NCI-H1105 treated with DMSO at 0.1 percent for 48 hours (cell line): Measurements from ENCODE around the gene PTBP2.
A peak's percentile ranks its signal among the peaks of the same experiment; 100 is the strongest.

Source experiments
- DNase-seq: peaks from one replicate; lab custom pipeline; 2025; lab: John Stamatoyannopoulos, UW

The PTBP2 gene, protein sequence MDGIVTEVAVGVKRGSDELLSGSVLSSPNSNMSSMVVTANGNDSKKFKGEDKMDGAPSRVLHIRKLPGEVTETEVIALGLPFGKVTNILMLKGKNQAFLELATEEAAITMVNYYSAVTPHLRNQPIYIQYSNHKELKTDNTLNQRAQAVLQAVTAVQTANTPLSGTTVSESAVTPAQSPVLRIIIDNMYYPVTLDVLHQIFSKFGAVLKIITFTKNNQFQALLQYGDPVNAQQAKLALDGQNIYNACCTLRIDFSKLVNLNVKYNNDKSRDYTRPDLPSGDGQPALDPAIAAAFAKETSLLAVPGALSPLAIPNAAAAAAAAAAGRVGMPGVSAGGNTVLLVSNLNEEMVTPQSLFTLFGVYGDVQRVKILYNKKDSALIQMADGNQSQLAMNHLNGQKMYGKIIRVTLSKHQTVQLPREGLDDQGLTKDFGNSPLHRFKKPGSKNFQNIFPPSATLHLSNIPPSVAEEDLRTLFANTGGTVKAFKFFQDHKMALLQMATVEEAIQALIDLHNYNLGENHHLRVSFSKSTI

DNA sequence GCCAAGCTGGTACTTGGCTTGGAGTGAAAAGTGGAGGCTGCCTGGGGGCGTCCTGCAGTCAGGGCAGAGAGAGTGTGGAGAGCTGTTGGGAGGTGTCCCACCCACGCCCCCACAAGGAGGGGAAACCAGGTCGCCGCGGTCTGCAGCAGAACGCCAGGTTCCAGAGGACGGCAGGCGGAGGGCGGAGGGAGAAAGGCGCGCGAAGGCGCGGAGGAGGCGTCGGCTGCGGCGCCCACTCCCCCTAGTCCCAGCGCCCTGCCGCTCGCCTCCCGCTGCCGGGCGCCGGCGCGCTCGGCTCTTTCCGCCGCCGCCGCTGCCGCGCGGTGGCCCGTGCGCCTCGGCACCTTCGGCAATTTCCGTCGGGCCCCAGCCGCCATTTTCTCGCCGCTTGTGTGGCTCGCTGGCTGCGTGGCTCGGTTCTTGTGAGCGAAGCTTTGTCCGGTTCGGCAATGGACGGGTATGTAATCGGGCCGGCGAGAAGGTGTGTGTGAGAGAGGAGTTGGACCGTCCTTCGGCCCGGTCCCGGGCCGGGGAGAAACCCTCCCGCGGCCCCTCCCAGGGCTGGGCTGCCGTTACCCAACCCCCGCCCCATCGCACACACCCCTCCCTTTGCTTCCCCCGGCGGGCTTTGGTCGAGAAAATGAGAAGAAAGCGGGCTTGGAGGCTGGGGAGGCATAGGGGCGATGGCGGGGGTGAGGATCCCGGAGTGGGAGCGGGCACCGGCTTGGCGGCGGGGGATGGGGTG lies at the start of gene PTBP2:
Gene PTBP2 (plus strand): TSS at position 369 of the 745 bp plus-strand sequence. CDS start 81 bp downstream, at position 450.
- DNase-seq: peak; percentile 90

- DNase-seq: no peak
These were observed 46.7 kb upstream of the PTBP2 start for GRCh38 chr1:96674915-96675314.

GRCh38 chr1:96682056-96682455 lies 39.5 kb upstream of the PTBP2 start:
- no peak for DNase-seq

DNA sequence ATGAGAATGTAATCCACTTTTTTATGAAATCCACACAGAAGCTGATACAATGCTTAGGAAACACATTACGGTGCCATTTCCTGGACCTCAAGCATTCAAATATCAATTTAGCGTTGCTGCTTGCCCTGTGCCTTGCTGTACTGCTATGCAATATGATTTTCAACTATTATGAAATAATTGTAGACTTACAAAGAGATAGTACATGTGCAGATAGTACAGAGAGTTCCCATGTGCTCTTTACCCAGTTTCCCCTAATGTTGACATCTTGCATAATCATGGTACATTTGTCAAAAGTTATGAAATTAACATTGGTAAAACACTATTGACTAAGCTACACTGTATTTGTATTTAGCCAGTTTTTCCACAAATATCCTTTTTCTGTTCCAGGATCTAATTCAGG lies 37.7 kb upstream of the PTBP2 start:
- DNase-seq: no peak

DNA sequence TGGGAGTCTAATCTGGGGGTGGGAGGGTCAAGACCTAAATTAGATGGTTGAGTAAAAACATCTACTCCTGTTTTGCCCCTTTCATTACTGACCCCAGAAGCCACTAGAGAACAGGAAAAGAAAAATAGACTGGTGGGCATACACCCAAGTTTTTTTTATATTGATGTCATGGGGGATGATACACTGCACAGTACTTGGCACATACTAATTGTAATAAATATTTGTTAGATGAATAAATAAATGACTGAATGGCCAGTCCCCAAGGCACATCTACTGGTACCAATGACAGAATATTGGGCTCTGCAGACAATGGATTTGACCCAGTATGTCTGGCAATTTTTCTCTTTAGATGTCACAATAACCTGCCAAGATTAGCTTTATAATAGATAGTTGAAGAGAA lies 36.8 kb upstream of the PTBP2 start:
- no peak for DNase-seq

- no peak for DNase-seq
These were observed 32.8 kb upstream of the PTBP2 start for GRCh38 chr1:96688767-96689166.

- DNase-seq: no peak
These were observed 25.6 kb upstream of the PTBP2 start for GRCh38 chr1:96695954-96696353.

- no peak for DNase-seq
These were observed 23.1 kb upstream of the PTBP2 start for GRCh38 chr1:96698342-96698983.

DNA sequence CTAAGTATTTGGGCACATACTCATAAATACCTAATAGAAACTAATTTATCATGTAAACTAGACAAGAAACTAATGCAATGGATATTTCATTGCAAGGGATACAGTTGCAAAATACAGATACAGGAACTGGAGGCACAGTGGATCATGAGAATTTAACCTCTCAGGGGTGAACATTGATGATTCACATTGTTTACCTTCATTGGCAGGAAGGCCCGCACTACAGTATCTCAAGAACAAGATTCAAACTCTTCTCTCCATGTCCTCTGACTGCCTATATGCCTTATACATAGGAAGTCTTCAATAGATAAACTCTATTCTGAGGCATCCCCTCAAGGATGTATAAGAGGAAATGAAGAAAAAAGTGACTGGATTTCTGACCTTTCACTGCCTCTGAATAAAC lies 18.4 kb upstream of the PTBP2 start:
- DNase-seq: no peak

DNA sequence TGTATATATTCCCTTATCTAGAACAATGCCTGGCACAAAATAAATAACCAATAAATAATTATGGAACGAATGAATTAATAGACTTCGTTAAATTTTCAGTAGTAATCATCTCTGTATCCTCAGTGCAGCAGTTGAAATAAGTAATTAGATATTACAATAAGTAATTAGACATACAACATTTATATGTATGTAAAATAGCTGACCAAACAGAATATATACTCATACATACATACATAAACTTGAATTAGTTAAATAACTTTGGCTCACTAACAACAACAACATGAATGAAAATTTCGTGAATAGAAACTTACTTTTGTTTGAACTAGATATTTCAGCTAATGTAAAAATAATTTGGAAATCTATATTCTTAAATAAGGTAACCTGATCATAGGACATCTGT lies 14.6 kb upstream of the PTBP2 start:
- no peak for DNase-seq

GRCh38 chr1:96708482-96708881 lies 13.1 kb upstream of the PTBP2 start:
- DNase-seq: no peak

DNA sequence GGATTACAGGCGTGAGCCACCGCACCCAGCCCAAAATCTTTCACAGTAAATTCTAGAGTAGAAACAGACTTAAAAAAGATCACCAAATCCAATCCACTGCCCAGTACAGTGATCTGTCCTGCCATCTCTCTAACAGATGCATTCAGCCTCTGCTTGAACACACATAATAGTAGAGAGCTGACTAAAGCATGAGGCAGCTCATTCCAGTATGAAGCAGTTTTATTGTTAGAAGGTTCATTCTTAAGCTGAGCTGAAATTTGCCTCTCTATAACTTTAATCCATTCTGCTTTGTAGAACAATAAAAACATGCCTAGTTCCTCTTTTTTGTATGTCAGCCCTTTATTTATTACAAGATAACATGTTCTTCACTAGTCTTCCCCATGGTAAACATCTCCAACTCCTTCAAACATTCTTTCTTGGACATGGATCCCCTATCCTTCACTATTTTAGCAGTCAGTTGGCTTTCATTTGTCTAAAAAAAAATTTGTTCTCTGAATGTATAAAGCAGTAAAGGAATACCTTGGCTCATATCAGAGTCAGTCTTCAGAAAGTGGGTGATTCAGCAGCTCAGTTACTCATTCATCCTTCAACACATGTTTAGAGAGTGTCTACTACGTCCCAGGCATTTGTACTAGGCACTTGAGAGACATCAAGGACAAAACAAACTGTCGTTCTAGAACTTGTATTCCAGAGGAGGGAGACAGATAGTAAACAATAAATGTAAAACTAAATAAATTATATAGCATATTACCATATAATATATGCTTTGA lies 10.7 kb upstream of the PTBP2 start:
- no peak for DNase-seq

DNA sequence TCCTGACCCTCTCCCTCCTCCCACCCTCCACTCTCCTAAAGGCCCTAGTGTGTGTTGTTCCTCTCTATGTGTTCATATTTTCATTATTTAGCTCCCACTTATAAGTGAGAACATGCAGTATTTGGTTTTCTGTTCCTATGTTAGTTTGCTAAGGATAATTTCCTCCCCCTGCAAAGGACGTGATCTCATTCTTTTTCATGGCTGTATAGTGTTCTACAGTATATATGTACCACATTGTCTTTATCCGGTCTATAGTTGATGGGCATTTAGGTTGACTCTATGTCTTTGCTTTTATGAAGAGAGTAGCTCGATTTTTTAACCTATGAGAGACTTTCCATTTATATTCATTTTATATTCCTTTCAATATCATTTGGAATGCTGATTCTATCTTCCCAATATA lies 7.9 kb upstream of the PTBP2 start:
- no peak for DNase-seq

- DNase-seq: no peak
These were observed 6.7 kb upstream of the PTBP2 start for GRCh38 chr1:96714881-96715280.

GRCh38 chr1:96715482-96715881 lies 6.1 kb upstream of the PTBP2 start:
- no peak for DNase-seq

DNA sequence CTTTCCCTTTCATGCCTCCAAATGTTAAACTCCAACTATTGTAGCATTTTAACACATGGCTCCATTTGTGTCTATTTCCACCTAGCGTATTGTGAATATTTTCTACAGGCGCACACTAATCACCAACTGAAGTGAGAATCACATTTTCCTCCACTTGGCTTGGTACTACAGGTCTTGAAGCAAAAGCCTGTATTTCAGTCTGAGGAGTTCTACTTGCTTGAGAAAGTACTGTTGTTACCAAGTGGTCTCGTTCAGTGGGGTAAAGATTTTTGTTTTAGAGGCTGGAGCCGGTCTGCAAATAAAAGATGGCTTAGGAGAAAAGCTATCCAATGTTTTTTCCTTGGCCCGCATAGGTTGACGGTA lies 550 bp upstream of the PTBP2 start:
- no peak for DNase-seq

GRCh38 chr1:96722161-96722922 lies 758 bp downstream of the PTBP2 start:
- peak; percentile 72 for DNase-seq

GRCh38 chr1:96722958-96723357 lies 1.4 kb downstream of the PTBP2 start:
- DNase-seq: no peak

DNA sequence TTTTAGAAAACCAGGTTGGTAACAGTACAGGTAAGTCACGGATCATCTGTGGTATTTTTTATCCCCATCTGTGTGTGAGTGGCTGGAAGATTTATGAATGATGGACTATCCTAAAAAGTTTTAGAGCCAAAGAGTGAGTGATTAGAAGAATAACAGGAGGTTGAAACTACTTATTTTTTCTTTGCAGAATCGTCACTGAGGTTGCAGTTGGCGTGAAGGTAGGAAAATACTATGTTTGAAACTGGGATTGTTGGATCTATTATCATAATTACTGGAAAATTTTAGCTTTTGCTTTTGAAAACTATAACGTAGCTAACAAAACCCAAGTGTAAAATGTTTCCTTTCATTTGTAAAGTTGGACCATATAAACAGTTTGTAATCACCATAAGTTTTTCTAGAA lies 1.8 kb downstream of the PTBP2 start:
- DNase-seq: no peak

- no peak for DNase-seq
These were observed 2.4 kb downstream of the PTBP2 start for GRCh38 chr1:96723936-96724335.

DNA sequence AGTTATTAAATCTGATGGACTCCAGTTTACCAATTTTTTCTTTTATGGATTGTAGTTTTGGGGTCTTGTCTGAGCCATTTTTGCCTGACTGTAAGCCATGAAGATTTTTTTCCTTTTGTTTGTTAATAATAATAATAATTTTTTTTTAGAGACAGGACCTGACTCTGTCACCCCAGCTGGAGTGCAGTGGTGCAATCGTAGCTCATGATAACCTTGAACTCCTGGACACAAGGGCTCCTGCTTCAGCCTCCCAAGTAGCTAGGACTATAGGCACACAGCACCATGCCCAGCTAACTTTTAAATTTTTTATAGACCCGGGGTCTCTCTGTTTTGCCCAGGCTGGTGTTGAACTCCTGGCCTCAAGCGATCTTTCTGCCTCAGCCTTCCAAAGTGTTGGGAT lies 6.3 kb downstream of the PTBP2 start:
- DNase-seq: no peak
